Heart right ventricle (tissue), 16 donors: ENCODE measurements around the gene MYO1D. TPM values are rescaled to one million over a fixed set of nuclear protein-coding genes. Genes with fewer than 3 reads are reported as not detected.

Source experiments
- ATAC-seq, 8 donors: fragments of 200-7000 bp; cut with Tn5 transposase; one replicate each; pipeline ENCODE4 v1.9.1; 2020; ENCODE audit warnings: mild to moderate bottlenecking in 8 of 8, moderate library complexity in 8 of 8, moderate number of reproducible peaks in 1 of 8
- DNase-seq, 2 donors: peaks; one replicate each; pipeline ENCODE4 v3.0.0-alpha.2; 2020
- H3K27ac ChIP-seq, 10 donors: fragments of 200-600 bp; sonication (generic) in 2 of 10; one replicate each; pipeline versions ENCODE4 v1.5.0 to v1.8.0; 2020 to 2022; ENCODE audit warnings: mild to moderate bottlenecking in 3 of 10
- H3K27me3 ChIP-seq, 7 donors: fragments of 200-600 bp; one replicate each; pipeline ENCODE4 v1.8.0; 2021 to 2022; ENCODE audit warnings: mild to moderate bottlenecking in 2 of 7
- H3K36me3 ChIP-seq, 9 donors: fragments of 200-600 bp; sonication (generic) in 1 of 9; one replicate each; pipeline versions ENCODE4 v1.5.0 to v1.8.0; 2020 to 2022; ENCODE audit warnings: mild to moderate bottlenecking in 2 of 9
- H3K4me1 ChIP-seq, 9 donors: fragments of 200-600 bp; sonication (generic) in 1 of 9; one replicate each; pipeline versions ENCODE4 v1.5.0 to v1.8.0; 2020 to 2022; ENCODE audit warnings: mild to moderate bottlenecking in 4 of 9
- H3K4me3 ChIP-seq, 10 donors: fragments of 200-600 bp; sonication (generic) in 2 of 10; one replicate each; pipeline versions ENCODE4 v1.5.0 to v1.8.0; 2020 to 2022; ENCODE audit warnings: mild to moderate bottlenecking in 7 of 10, moderate library complexity in 2 of 10
- H3K9me3 ChIP-seq, 11 donors: fragments of 200-600 bp in 10 of 11; sonication (generic) in 2 of 11; one replicate each; pipeline versions ENCODE4 v1.5.0 to v1.8.0; 2013 to 2022; ENCODE audit warnings: mild to moderate bottlenecking in 2 of 11, control low read depth in 1 of 11, moderate library complexity in 1 of 11
- CTCF ChIP-seq, 9 donors: fragments of 200-600 bp; sonication (generic) in 2 of 9; IDR thresholded peaks; one replicate each; pipeline versions ENCODE4 v1.5.0 to v1.8.0; 2021 to 2022; ENCODE audit warnings: antibody characterized with exemption in 9 of 9, mild to moderate bottlenecking in 5 of 9, moderate library complexity in 1 of 9
- WGBS, 2 donors: extraction: QIAGEN DNeasy Blood & Tissue Kit; methylation state at CpG; one replicate each; pipeline ENCODE4 v1.1.7; 2013; ENCODE audit warnings: inconsistent platforms in 1 of 2; 5-methylcytosine and 5-hydroxymethylcytosine counted together
- intact Hi-C, 10 donors: fragments of 100-400 bp; cut with DNase I; formaldehyde crosslinking; loops; one replicate each; pipeline versions ENCODE4 v1.11.1 to v1.14.2; 2022
- polyA plus RNA-seq, 2 donors: library from polyadenylated mRNA; stranded (reverse); fragments of 200-250 nt; gene quantifications; one replicate each; pipeline ENCODE4 v1.2.3, GENCODE V29; 2013
- total RNA-seq, 10 donors: library from RNA; stranded (reverse); fragmentation: NEBNext Ultra II Directional in 3 of 10; extraction: Animal tissue kit (Norgen Biotek cat#: 25700) in 3 of 10; gene quantifications; one replicate each; pipeline versions ENCODE4 v1.2.1 to v1.2.4, GENCODE V29; 2021 to 2023
- donor health status: Arrhythmogenic right ventricular cardiomyopathy.
- donor health status: ischemic (EF 13 %, LVEDD 7.1; RV severe dilation, severe dysfunction).
- donor health status: healthy with polysubstance abuse.
- donor health status: DM: no; HTN: yes; CAD: no.
- donor health status: DM: no; HTN: no; CAD: no.
- donor health status: ischemic (EF 25% LVEDD 6.9; RV normal size, moderate dysfunction).
- donor health status: ischemic (EF 25% LVEDD 5.7; RV mildly dilated, moderate dysfunction).
- donor health status: healthy.
- donor health status: DM: yes; HTN: yes; CAD: no.
- donor health status: Ischemic cardiomyopathy.
- donor health status: ischemic (EF 35%, LVEDD 5.7; RV mildly dilated, moderate dysfunction).
- donor health status: nonischemic (EF 11% LVEDD 7.7; RV severe dilation, severe dysfunction).
- donor health status: DM: yes; HTN: yes; CAD: no.
- donor health status: PGD.
- donor health status: ischemic (EF 29% LVEDD 5.4; RV normal size, mild dysfunction).
- donor health status: nonischemic (EF 23%, LVEDD 6.1; RV moderate dilation, normal function).

The MYO1D gene
- total and polyA plus RNA-seq, 12 donors = 1.9 to 16.4 (median 6.7) TPM

DNA sequence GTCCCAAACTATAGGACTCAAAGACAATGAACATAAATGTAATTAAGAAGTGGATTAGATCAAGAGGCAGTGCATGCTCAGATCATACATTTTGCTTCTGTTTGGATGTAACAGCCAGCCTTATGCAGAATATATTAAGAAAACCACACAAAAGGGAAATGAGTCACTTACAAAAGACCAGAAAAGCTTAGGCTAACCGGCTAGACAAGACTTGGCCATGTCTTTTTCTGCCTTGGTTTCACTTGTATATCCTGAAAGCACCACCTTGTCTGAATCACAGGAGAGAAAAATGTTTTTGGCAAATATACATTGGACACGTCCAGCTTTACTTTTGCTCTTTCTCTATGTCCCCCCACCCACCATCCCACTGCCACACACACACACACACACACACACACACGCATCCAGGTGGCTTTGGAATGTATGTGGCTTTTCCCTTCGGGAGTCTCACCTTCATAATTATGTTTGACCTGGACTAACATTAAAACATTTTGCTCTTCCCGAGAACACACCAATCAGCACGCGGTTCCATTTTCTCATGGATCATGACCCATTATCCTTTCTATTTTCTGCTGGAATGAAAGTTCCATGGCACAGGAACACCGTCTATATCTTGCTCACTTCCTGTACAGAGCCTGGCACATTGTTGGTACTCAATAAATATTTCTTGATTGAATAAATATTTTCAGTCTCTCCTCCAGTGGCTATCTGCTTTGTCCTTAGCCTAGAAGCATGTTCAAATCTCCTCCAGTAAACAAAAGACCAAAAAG lies 325.6 kb downstream of the MYO1D start:
- Histone ChIP-seq H3K27ac (no peak overlapping the region), H3K36me3 (no peaks in the 10 kb centered on the region), H3K27me3 (no peaks in the 10 kb centered on the region), H3K4me3 (no peak overlapping the region), H3K9me3 (no peaks in the 10 kb centered on the region), H3K4me1 (peaks cover 0 to 17% (median 0%) of the 10 kb centered on the region in 9 donors)
- intact Hi-C loops = no loop called here
- TF ChIP-seq CTCF (IDR thresholded peaks at IDR 0.05) = no peak
- DNase-seq (no peak), ATAC-seq (no peak)
- WGBS, 2 donors = 87 to 92% methylated on average over 8 of the region's 8 CpGs

DNA sequence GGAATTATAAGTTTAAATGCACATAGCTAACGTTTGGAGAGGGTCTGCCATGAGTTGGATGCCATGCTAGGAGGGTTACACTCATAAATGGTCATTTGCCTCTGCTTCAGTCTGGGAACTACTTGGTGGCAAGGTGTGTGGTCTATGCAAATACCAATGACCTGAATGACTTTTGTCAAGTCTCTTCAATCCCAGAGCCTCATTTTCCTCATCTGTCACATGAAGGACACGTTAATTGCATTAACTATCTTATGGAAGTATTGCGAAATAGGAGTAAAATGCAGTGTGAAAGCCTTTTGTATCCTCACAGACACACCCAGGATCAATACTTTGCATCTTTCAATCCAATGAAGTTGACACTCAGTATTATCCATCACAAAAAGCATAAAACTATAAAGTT lies 327.4 kb downstream of the MYO1D start:
- H3K9me3 ChIP-seq = no peaks in the 10 kb centered on the region
- H3K36me3 ChIP-seq = no peaks in the 10 kb centered on the region
- H3K27me3 ChIP-seq = no peaks in the 10 kb centered on the region
- intact Hi-C loops = no loop called here
- no peak overlapping the region for H3K27ac ChIP-seq
- TF ChIP-seq CTCF (IDR thresholded peaks at IDR 0.05) = no peak
- peaks cover 0 to 17% (median 0%) of the 10 kb centered on the region in 9 donors for H3K4me1 ChIP-seq
- WGBS, 2 donors = 85% methylated on average over 3 of the region's 3 CpGs
- DNase-seq = no peak
- no peak for ATAC-seq
- H3K4me3 ChIP-seq = no peak overlapping the region

- H3K36me3 ChIP-seq = no peaks in the 10 kb centered on the region
- TF ChIP-seq CTCF (IDR thresholded peaks at IDR 0.05) = no peak
- H3K4me3 ChIP-seq = no peak overlapping the region
- H3K4me1 ChIP-seq = peaks cover 0 to 3% (median 0%) of the 10 kb centered on the region in 9 donors
- 42 to 44% methylated on average over 8 of the region's 8 CpGs for WGBS, 2 donors
- ATAC-seq (no peak), DNase-seq (no peak)
- intact Hi-C loops = no loop called here
- H3K9me3 ChIP-seq = no peaks in the 10 kb centered on the region
- no peak overlapping the region for H3K27ac ChIP-seq
- H3K27me3 ChIP-seq = no peaks in the 10 kb centered on the region
Measured at GRCh38 chr17:32546031-32546444, 330.9 kb downstream of the MYO1D start.

DNA sequence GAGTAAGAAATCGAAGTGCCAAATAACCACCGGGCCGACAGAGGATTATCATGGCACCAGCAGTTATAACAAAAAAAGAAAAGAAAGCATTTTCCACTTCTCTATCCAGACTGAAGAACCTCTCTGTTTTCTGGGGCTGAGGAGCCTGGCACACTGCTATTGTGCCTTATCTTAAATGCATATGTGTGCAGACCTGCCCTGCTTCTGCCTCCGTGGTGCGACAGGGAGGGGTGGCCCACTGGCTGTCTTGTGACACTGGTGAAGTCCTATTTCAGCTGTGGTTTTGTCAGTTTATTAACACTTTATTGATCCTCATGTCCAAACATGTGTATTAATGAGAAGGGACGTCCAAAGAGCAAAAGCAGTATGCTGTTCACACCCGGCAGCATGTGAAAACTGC lies 334.7 kb downstream of the MYO1D start:
- peaks cover 0 to 4% (median 2%) of the 10 kb centered on the region in 9 donors for H3K4me1 ChIP-seq
- no peaks in the 10 kb centered on the region for H3K36me3 ChIP-seq
- peaks cover 0 to 4% (median 0%) of the 10 kb centered on the region in 11 donors for H3K9me3 ChIP-seq
- intact Hi-C loops = no loop called here
- no peak overlapping the region for H3K27ac ChIP-seq
- ATAC-seq (no peak), DNase-seq (no peak)
- H3K27me3 ChIP-seq = no peaks in the 10 kb centered on the region
- TF ChIP-seq CTCF (IDR thresholded peaks at IDR 0.05) = no peak
- no peak overlapping the region for H3K4me3 ChIP-seq
- 86 to 88% methylated on average over 7 of the region's 7 CpGs for WGBS, 2 donors
